Keratinocyte (primary cell): ENCODE results near the gene CLEC16A.

Source experiments
- CTCF ChIP-seq, 3 experiments: IDR thresholded peaks in 1 of 3; conservative IDR thresholded peaks in 1 of 3; optimal IDR thresholded peaks in 1 of 3; 2 replicates in 2 of 3; 3 replicates in 1 of 3; pipeline versions ENCODE3 to v1.5.1; 2011; ENCODE audit warnings: low read length in 3 of 3, mild to moderate bottlenecking in 3 of 3, moderate library complexity in 2 of 3, control low read depth in 1 of 3, inconsistent platforms in 1 of 3; ENCODE audit not compliant: insufficient read depth in 2 of 3; ENCODE audit errors: extremely low read depth in 1 of 3
- EZH2 ChIP-seq: IDR thresholded peaks from one replicate; pipeline ENCODE4 v1.6.1; 2012; ENCODE audit warnings: inconsistent platforms, mild to moderate bottlenecking, low read length, moderate library complexity

- no peak for TF ChIP-seq CTCF (optimal IDR thresholded peaks at IDR 0.05 in 1 of 3, IDR thresholded peaks at IDR 0.05 in 1 of 3, conservative IDR thresholded peaks at IDR 0.05 in 1 of 3; ENCODE audit: extremely low read depth in 1 of 3, insufficient read depth in 2 of 3, low read length in 3 of 3)
- no peak for TF ChIP-seq EZH2
Measured at GRCh38 chr16:11059588-11059987, 115.2 kb downstream of the CLEC16A start.
